Measurements from ENCODE around the gene TXN.

GRCh38 chr9:110207071-110207641 is 49.2 kb downstream of the TXN start:
- TF ChIP-seq CTCF (IDR thresholded peaks at IDR 0.05) (no peak), POLR2A (IDR thresholded peaks at IDR 0.05) (no peak)

Data from breast epithelium (tissue), 3 donors.